Upper lobe of left lung (tissue), 4 donors: ENCODE measurements around the gene LAMTOR4.

Source experiments
- POLR2A ChIP-seq, 4 donors: fragments of 450-650 bp; IDR thresholded peaks; one replicate each; pipeline ENCODE4 v1.5.1; 2016 to 2017; ENCODE audit warnings: antibody characterized with exemption in 4 of 4, mild to moderate bottlenecking in 2 of 4
- TF ChIP-seq, protein P1 (sequence below), 6 experiments: fragments of 450-650 bp in 4 of 6; fragments of 200-600 bp in 2 of 6; sonication (generic) in 2 of 6; IDR thresholded peaks; one replicate each; pipeline ENCODE4 v1.5.1; 2016 to 2019; ENCODE audit warnings: antibody characterized with exemption in 6 of 6

- TF ChIP-seq, protein P1, sequence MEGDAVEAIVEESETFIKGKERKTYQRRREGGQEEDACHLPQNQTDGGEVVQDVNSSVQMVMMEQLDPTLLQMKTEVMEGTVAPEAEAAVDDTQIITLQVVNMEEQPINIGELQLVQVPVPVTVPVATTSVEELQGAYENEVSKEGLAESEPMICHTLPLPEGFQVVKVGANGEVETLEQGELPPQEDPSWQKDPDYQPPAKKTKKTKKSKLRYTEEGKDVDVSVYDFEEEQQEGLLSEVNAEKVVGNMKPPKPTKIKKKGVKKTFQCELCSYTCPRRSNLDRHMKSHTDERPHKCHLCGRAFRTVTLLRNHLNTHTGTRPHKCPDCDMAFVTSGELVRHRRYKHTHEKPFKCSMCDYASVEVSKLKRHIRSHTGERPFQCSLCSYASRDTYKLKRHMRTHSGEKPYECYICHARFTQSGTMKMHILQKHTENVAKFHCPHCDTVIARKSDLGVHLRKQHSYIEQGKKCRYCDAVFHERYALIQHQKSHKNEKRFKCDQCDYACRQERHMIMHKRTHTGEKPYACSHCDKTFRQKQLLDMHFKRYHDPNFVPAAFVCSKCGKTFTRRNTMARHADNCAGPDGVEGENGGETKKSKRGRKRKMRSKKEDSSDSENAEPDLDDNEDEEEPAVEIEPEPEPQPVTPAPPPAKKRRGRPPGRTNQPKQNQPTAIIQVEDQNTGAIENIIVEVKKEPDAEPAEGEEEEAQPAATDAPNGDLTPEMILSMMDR (IDR thresholded peaks at IDR 0.05) = no peak
- no peak for TF ChIP-seq POLR2A (IDR thresholded peaks at IDR 0.05)
Observed at GRCh38 chr7:100154651-100155491, 6.2 kb downstream of the LAMTOR4 start.
